ENCODE results near the gene ELP6. TPM values are rescaled to one million over a fixed set of nuclear protein-coding genes. Genes with fewer than 3 reads are reported as not detected.

ELP6 gene
- total and polyA plus RNA-seq, 9 donors: 20.1 to 32.8 (median 25.0) TPM

GRCh38 chr3:47536221-47536891, 22.8 kb upstream of the ELP6 start:
- TF ChIP-seq CTCF (IDR thresholded peaks at IDR 0.05) (no peak), POLR2A (IDR thresholded peaks at IDR 0.05) (no peak), EP300 (IDR thresholded peaks at IDR 0.05) (no peak)
- no peaks in the 10 kb centered on the region for H3K36me3 ChIP-seq
- DNase-seq: no peak
- H3K4me1 ChIP-seq (ENCODE audit: insufficient read depth): no peaks in the 10 kb centered on the region
- H3K4me3 ChIP-seq: no peak overlapping the region
- no peak overlapping the region for H3K27ac ChIP-seq
- no peaks in the 10 kb centered on the region for H3K27me3 ChIP-seq
- intact Hi-C loops (cut with DNase I): no loop called here
- WGBS, 3 donors: 89 to 94% (median 93%) methylated on average over 17 to 19 of the region's 19 CpGs
- H3K9me3 ChIP-seq: no peaks in the 10 kb centered on the region

- no peak overlapping the region for H3K4me3 ChIP-seq
- no peak for TF ChIP-seq EP300 (IDR thresholded peaks at IDR 0.05)
- 46 to 63% (median 53%) methylated on average over 5 of the region's 5 CpGs for WGBS, 3 donors
- H3K9me3 ChIP-seq: no peaks in the 10 kb centered on the region
- H3K36me3 ChIP-seq: no peaks in the 10 kb centered on the region
- no peaks in the 10 kb centered on the region for H3K4me1 ChIP-seq (ENCODE audit: insufficient read depth)
- no peak overlapping the region for H3K27ac ChIP-seq
- no peak for DNase-seq
- intact Hi-C loops (cut with DNase I): no loop called here
- H3K27me3 ChIP-seq: no peaks in the 10 kb centered on the region
These were observed 20.5 kb upstream of the ELP6 start for GRCh38 chr3:47533996-47534454.

GRCh38 chr3:47533481-47533880, 20.0 kb upstream of the ELP6 start:
- H3K9me3 ChIP-seq: no peaks in the 10 kb centered on the region
- H3K4me1 ChIP-seq (ENCODE audit: insufficient read depth): no peaks in the 10 kb centered on the region
- H3K4me3 ChIP-seq: no peak overlapping the region
- 91 to 98% (median 94%) methylated on average over 2 of the region's 2 CpGs for WGBS, 3 donors
- no peak for DNase-seq
- TF ChIP-seq EP300 (IDR thresholded peaks at IDR 0.05) (no peak), CTCF (IDR thresholded peaks at IDR 0.05) (no peak), POLR2A (IDR thresholded peaks at IDR 0.05) (no peak)
- intact Hi-C loops (cut with DNase I): no loop called here
- H3K27me3 ChIP-seq: no peaks in the 10 kb centered on the region
- H3K36me3 ChIP-seq: no peaks in the 10 kb centered on the region
- no peak overlapping the region for H3K27ac ChIP-seq

GRCh38 chr3:47527952-47528725, 14.6 kb upstream of the ELP6 start:
- Histone ChIP-seq H3K4me1 (ENCODE audit: insufficient read depth) (no peaks in the 10 kb centered on the region), H3K27ac (no peak overlapping the region), H3K36me3 (no peaks in the 10 kb centered on the region), H3K27me3 (no peaks in the 10 kb centered on the region), H3K9me3 (no peaks in the 10 kb centered on the region), H3K4me3 (no peak overlapping the region)
- intact Hi-C loops (cut with DNase I): loop anchor here in 1 of 4 donors (10.0 kb wide), 1 partner anchor 627 kb away; no protein-coding TSS in a partner anchor
- DNase-seq: no peak
- 87 to 90% (median 88%) methylated on average over 6 of the region's 6 CpGs for WGBS, 3 donors
- TF ChIP-seq CTCF (IDR thresholded peaks at IDR 0.05) (no peak), POLR2A (IDR thresholded peaks at IDR 0.05) (no peak), EP300 (IDR thresholded peaks at IDR 0.05) (no peak)

- WGBS, 3 donors: 78 to 84% (median 82%) methylated on average over 4 of the region's 4 CpGs
- no peak for DNase-seq
- intact Hi-C loops (cut with DNase I): loop anchor here in 1 of 4 donors (10.0 kb wide), 1 partner anchor 629 kb away; no protein-coding TSS in a partner anchor
- H3K27ac ChIP-seq: no peak overlapping the region
- TF ChIP-seq POLR2A (IDR thresholded peaks at IDR 0.05) (no peak), CTCF (IDR thresholded peaks at IDR 0.05) (no peak), EP300 (IDR thresholded peaks at IDR 0.05) (no peak)
- no peak overlapping the region for H3K4me3 ChIP-seq
- H3K27me3 ChIP-seq: no peaks in the 10 kb centered on the region
- no peaks in the 10 kb centered on the region for H3K9me3 ChIP-seq
- peaks cover 2% of the 10 kb centered on the region for H3K4me1 ChIP-seq (ENCODE audit: insufficient read depth)
- H3K36me3 ChIP-seq: no peaks in the 10 kb centered on the region
These were observed 12.1 kb upstream of the ELP6 start for GRCh38 chr3:47525617-47526016.
